Measurements from ENCODE around the gene SLC39A9. TPM values are rescaled to one million over a fixed set of nuclear protein-coding genes. Genes with fewer than 3 reads are reported as not detected.

The SLC39A9 gene
- total and polyA plus RNA-seq, 2 experiments from 2014 or later = 32.9 to 90.9 TPM

DNA sequence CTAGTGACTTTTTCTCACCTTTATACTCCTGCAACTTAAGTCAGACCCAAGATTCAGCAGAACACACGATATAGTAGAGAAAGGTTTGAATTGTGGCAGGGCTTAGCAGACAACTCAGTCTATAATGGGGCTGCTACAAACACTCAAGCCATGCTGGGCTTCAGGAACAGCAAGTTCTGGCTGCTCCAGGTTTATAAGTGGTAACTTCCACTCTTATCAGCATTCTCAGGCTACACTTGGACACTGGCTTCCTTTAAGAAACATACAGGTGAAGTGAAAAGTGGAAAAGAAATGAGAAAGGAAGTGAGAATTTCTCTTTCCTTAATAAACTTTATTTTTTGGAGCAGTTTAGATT is 107.7 kb downstream of the SLC39A9 start:
- H3K4me2 ChIP-seq (ENCODE audit: unreplicated experiment) = no peak overlapping the region
- 44 to 77% methylated on average over 1 of the region's 1 CpG for WGBS, 2 experiments (ENCODE audit: low coverage in 1 of 2, low lambda C conversion rate in 2 of 2, missing lambda C conversion rate in 2 of 2)
- H3K9ac ChIP-seq = no peak overlapping the region
- no peak overlapping the region for H2AFZ ChIP-seq
- DNase-seq = no peak
- H3K4me1 ChIP-seq (ENCODE audit: insufficient read depth) = no peaks in the 10 kb centered on the region
- no peaks in the 10 kb centered on the region for H3K9me3 ChIP-seq (ENCODE audit: low read depth)
- H3K27me3 ChIP-seq (replicated peaks; ENCODE audit: insufficient read depth) = peaks cover 28% of the 10 kb centered on the region; the same call in 1 of the 2 replicates
- H3K4me3 ChIP-seq = no peak overlapping the region
- no peaks in the 10 kb centered on the region for H3K79me2 ChIP-seq (ENCODE audit: insufficient read depth)
- no peaks in the 10 kb centered on the region for H3F3A ChIP-seq (ENCODE audit: insufficient read depth)
- no peak overlapping the region for H3K27ac ChIP-seq
- H3K36me3 ChIP-seq (ENCODE audit: low read depth) = no peaks in the 10 kb centered on the region
- in situ Hi-C loops (cut with MboI) = no loop called here
- H4K20me1 ChIP-seq (ENCODE audit: insufficient read depth) = no peaks in the 10 kb centered on the region
- H3K9me2 ChIP-seq (ENCODE audit: insufficient read depth) = no peaks in the 10 kb centered on the region
- TF ChIP-seq EZH2 (IDR thresholded peaks at IDR 0.05; ENCODE audit: insufficient read depth, poor library complexity, severe bottlenecking) (no peak), EZH2phosphoT487 (IDR thresholded peaks at IDR 0.05; ENCODE audit: insufficient read depth, low read depth) (no peak)

Other genes with a start within 250 kb of the SLC39A9 start
- 24.5 and 40.2 TPM in 2 replicates for gene DCAF5, start 245.6 kb upstream of the SLC39A9 start, total RNA-seq (2014; rRNA removed; shearing (Covaris generic))
- gene DCAF5, start 245.6 kb upstream of the SLC39A9 start, polyA plus RNA-seq (2016; fragmentation: Nextera tagmentation; extraction: Ambion mirVana) = 24.4 and 26.4 TPM in 2 replicates
- 10.9 and 17.3 TPM in 2 replicates for gene EXD2, start 207.2 kb upstream of the SLC39A9 start, total RNA-seq (2014; rRNA removed; shearing (Covaris generic))
- gene EXD2, start 207.2 kb upstream of the SLC39A9 start, polyA plus RNA-seq (2016; fragmentation: Nextera tagmentation; extraction: Ambion mirVana) = 19.6 and 20.1 TPM in 2 replicates
- gene GALNT16, start 138.5 kb upstream of the SLC39A9 start, total RNA-seq (2014; rRNA removed; shearing (Covaris generic)) = 1.4 and 4.2 TPM in 2 replicates
- gene GALNT16, start 138.5 kb upstream of the SLC39A9 start, polyA plus RNA-seq (2016; fragmentation: Nextera tagmentation; extraction: Ambion mirVana) = 0.59 and 0.86 TPM in 2 replicates
- gene ERH, start 393 bp upstream of the SLC39A9 start, total RNA-seq (2014; rRNA removed; shearing (Covaris generic)) = 70.4 and 132 TPM in 2 replicates
- 109 and 136 TPM in 2 replicates for gene ERH, start 393 bp upstream of the SLC39A9 start, polyA plus RNA-seq (2016; fragmentation: Nextera tagmentation; extraction: Ambion mirVana)
- gene PLEKHD1, start 86.0 kb downstream of the SLC39A9 start, total RNA-seq (2014; rRNA removed; shearing (Covaris generic)) = not detected in 2 replicates
- not detected in 2 replicates for gene PLEKHD1, start 86.0 kb downstream of the SLC39A9 start, polyA plus RNA-seq (2016; fragmentation: Nextera tagmentation; extraction: Ambion mirVana)
- not detected in 2 replicates for gene CCDC177, start 176.2 kb downstream of the SLC39A9 start, total RNA-seq (2014; rRNA removed; shearing (Covaris generic))
- gene CCDC177, start 176.2 kb downstream of the SLC39A9 start, polyA plus RNA-seq (2016; fragmentation: Nextera tagmentation; extraction: Ambion mirVana) = not detected in 2 replicates
- gene SUSD6, start 212.9 kb downstream of the SLC39A9 start, total RNA-seq (2014; rRNA removed; shearing (Covaris generic)) = 12.2 and 15.6 TPM in 2 replicates
- 23.2 and 24.1 TPM in 2 replicates for gene SUSD6, start 212.9 kb downstream of the SLC39A9 start, polyA plus RNA-seq (2016; fragmentation: Nextera tagmentation; extraction: Ambion mirVana)